GM21737 (cell line): ENCODE measurements around the gene NOSIP.
A peak's percentile ranks its signal among the peaks of the same experiment; 100 is the strongest.

Source experiments
- ATAC-seq: cut with Tn5 transposase; IDR thresholded peaks from one replicate; pipeline ENCODE4 v1.9.1; 2021; ENCODE audit warnings: mild to moderate bottlenecking, moderate library complexity; ENCODE audit not compliant: unreplicated experiment

The NOSIP gene

GRCh38 chr19:49595819-49596404 lies 15.6 kb upstream of the NOSIP start:
- no peak for ATAC-seq

GRCh38 chr19:49594993-49595818 lies 14.8 kb upstream of the NOSIP start:
- ATAC-seq, result no peak

GRCh38 chr19:49594157-49594992 lies 14.0 kb upstream of the NOSIP start:
- no peak for ATAC-seq

- ATAC-seq, result peak; percentile 45
Measured at GRCh38 chr19:49593233-49594113, 13.1 kb upstream of the NOSIP start.

- no peak for ATAC-seq
Measured at GRCh38 chr19:49592486-49593232, 12.3 kb upstream of the NOSIP start.

- ATAC-seq, result no peak
Measured at GRCh38 chr19:49591731-49592485, 11.6 kb upstream of the NOSIP start.

- no peak for ATAC-seq
Measured at GRCh38 chr19:49590971-49591730, 10.8 kb upstream of the NOSIP start, which contains the start of gene PRR12. PRR12 (plus strand) TSS chr19:49591182; CDS start chr19:49591655, 473 bp downstream.

- peak; percentile 62 for ATAC-seq
Measured at GRCh38 chr19:49590071-49590970, 10.0 kb upstream of the NOSIP start.

GRCh38 chr19:49589502-49589905 lies 9.1 kb upstream of the NOSIP start:
- ATAC-seq, result no peak

GRCh38 chr19:49588365-49589122 lies 8.2 kb upstream of the NOSIP start:
- no peak for ATAC-seq

- ATAC-seq, result no peak
Measured at GRCh38 chr19:49587227-49587626, 6.9 kb upstream of the NOSIP start.

- no peak for ATAC-seq
Measured at GRCh38 chr19:49585023-49585422, 4.7 kb upstream of the NOSIP start.

- ATAC-seq, result no peak
Measured at GRCh38 chr19:49583239-49583638, 2.9 kb upstream of the NOSIP start.

GRCh38 chr19:49581007-49581508 lies 702 bp upstream of the NOSIP start, which contains the start of gene PRRG2:
PRRG2 (plus strand) TSS chr19:49581316; CDS start chr19:49583220, 1,904 bp downstream.
- no peak for ATAC-seq

- ATAC-seq, result no peak
Measured at GRCh38 chr19:49579947-49580263, 451 bp downstream of the NOSIP start.

GRCh38 chr19:49579193-49579592 lies 1.2 kb downstream of the NOSIP start:
- ATAC-seq, result no peak
